Osteocyte (in vitro differentiated cells): ENCODE results near the gene CLMN. TPM values are rescaled to one million over a fixed set of nuclear protein-coding genes. Genes with fewer than 3 reads are reported as not detected.

Source experiments
- DNase-seq: peaks from one replicate; pipeline ENCODE4 v3.0.0; 2021; ENCODE audit warnings: mixed read lengths; ENCODE audit not compliant: unreplicated experiment; ENCODE audit errors: extremely low spot score
- H3K27ac Mint-ChIP-seq: one replicate; pipeline ENCODE4 v1.8.0; 2021; ENCODE audit warnings: mild to moderate bottlenecking, mixed read lengths; ENCODE audit not compliant: unreplicated experiment
- H3K27me3 Mint-ChIP-seq: one replicate; pipeline ENCODE4 v1.8.0; 2021; ENCODE audit warnings: mixed read lengths; ENCODE audit not compliant: unreplicated experiment
- H3K36me3 Mint-ChIP-seq: one replicate; pipeline ENCODE4 v1.8.0; 2021; ENCODE audit warnings: mixed read lengths; ENCODE audit not compliant: unreplicated experiment
- H3K4me1 Mint-ChIP-seq: one replicate; pipeline ENCODE4 v1.8.0; 2021; ENCODE audit warnings: mixed read lengths; ENCODE audit not compliant: unreplicated experiment
- H3K4me3 Mint-ChIP-seq: one replicate; pipeline ENCODE4 v1.8.0; 2021; ENCODE audit warnings: mild to moderate bottlenecking, moderate library complexity, mixed read lengths; ENCODE audit not compliant: unreplicated experiment
- H3K9me3 Mint-ChIP-seq: one replicate; pipeline ENCODE4 v1.8.0; 2021; ENCODE audit warnings: mixed read lengths; ENCODE audit not compliant: unreplicated experiment
- CTCF ChIP-seq: fragments of 200-600 bp; sonication (generic); IDR thresholded peaks from 2 replicates; pipeline ENCODE4 v1.5.0; 2021; ENCODE audit warnings: antibody characterized with exemption, mild to moderate bottlenecking, moderate library complexity
- total RNA-seq: library from RNA; stranded (reverse); gene quantifications from 2 replicates; pipeline ENCODE4 v1.2.1, GENCODE V29; 2021

Gene CLMN
- total RNA-seq, 1 donor from 2014 or later: 5.4 TPM

- H3K9me3 Mint-ChIP-seq: no peaks in the 10 kb centered on the region
- H3K27me3 Mint-ChIP-seq: no peaks in the 10 kb centered on the region
- peaks cover 22% of the 10 kb centered on the region for H3K4me1 Mint-ChIP-seq
- DNase-seq: no peak
- H3K4me3 Mint-ChIP-seq: no peak overlapping the region
- H3K36me3 Mint-ChIP-seq: no peaks in the 10 kb centered on the region
- no peak for TF ChIP-seq CTCF
- H3K27ac Mint-ChIP-seq: no peak overlapping the region
These were observed 4.1 kb downstream of the CLMN start for GRCh38 chr14:95315579-95315978.

- peaks cover 19% of the 10 kb centered on the region for H3K4me1 Mint-ChIP-seq
- no peaks in the 10 kb centered on the region for H3K27me3 Mint-ChIP-seq
- H3K9me3 Mint-ChIP-seq: no peaks in the 10 kb centered on the region
- H3K36me3 Mint-ChIP-seq: no peaks in the 10 kb centered on the region
- DNase-seq: no peak
- H3K4me3 Mint-ChIP-seq: no peak overlapping the region
- no peak overlapping the region for H3K27ac Mint-ChIP-seq
- no peak for TF ChIP-seq CTCF
These were observed 4.6 kb downstream of the CLMN start for GRCh38 chr14:95315156-95315555.

- H3K4me1 Mint-ChIP-seq: peaks cover 19% of the 10 kb centered on the region
- no peak overlapping the region for H3K4me3 Mint-ChIP-seq
- DNase-seq: no peak
These were observed 5.1 kb downstream of the CLMN start for GRCh38 chr14:95314609-95315008.

GRCh38 chr14:95313707-95314106 lies 6.0 kb downstream of the CLMN start:
- Mint-ChIP-seq H3K9me3 (no peaks in the 10 kb centered on the region), H3K27ac (no peak overlapping the region), H3K4me1 (peaks cover 14% of the 10 kb centered on the region), H3K4me3 (no peak overlapping the region), H3K36me3 (no peaks in the 10 kb centered on the region), H3K27me3 (no peaks in the 10 kb centered on the region)
- DNase-seq: no peak
- TF ChIP-seq CTCF: no peak

More at GRCh38 chr14:95314609-95315008, 5.1 kb downstream of the CLMN start:
- Mint-ChIP-seq H3K9me3 (no peaks in the 10 kb centered on the region), H3K36me3 (no peaks in the 10 kb centered on the region), H3K27ac (no peak overlapping the region), H3K27me3 (no peaks in the 10 kb centered on the region)
- TF ChIP-seq CTCF: no peak

GRCh38 chr14:95313190-95313589 lies 6.5 kb downstream of the CLMN start:
- no peak for TF ChIP-seq CTCF
- Mint-ChIP-seq H3K4me3 (no peak overlapping the region), H3K9me3 (no peaks in the 10 kb centered on the region), H3K27me3 (no peaks in the 10 kb centered on the region), H3K27ac (no peak overlapping the region), H3K36me3 (no peaks in the 10 kb centered on the region), H3K4me1 (peaks cover 14% of the 10 kb centered on the region)
- DNase-seq: no peak
